Fibroblast of lung (primary cell): ENCODE data around the gene ZNF140.

Source experiments
- EZH2 ChIP-seq: IDR thresholded peaks from 2 replicates; pipeline ENCODE4 v1.5.1; 2012; ENCODE audit warnings: low read length, control low read depth, mild to moderate bottlenecking; ENCODE audit errors: missing control alignments
- TF ChIP-seq, protein P1 (sequence below), 2 donors: IDR thresholded peaks in 1 of 2; conservative IDR thresholded peaks in 1 of 2; 1 replicate in 1 of 2; 2 replicates in 1 of 2; pipeline ENCODE4 v1.5.1; 2011 to 2012; ENCODE audit warnings: low read length in 2 of 2, control low read depth in 1 of 2, inconsistent platforms in 1 of 2, low read depth in 1 of 2, mild to moderate bottlenecking in 1 of 2

DNA sequence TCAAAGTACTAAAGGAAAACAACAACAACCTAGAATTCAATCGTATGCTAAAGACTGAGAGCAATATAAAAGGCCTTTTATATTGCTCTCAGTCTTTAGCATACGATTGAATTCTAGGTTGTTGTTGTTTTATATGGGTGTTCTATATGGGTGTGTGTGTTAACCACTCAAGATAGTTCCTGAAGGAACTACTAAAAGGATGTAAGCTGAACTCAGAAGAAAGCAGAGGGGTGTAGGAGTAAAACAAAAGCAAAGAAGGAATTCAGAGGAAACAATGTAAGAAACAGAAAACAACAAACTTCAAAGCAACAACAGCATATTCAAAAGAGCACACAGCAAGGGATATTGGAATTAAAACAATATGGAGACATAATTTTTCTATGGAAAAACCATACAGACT is 44.0 kb downstream of the ZNF140 start:
- TF ChIP-seq, protein P1, sequence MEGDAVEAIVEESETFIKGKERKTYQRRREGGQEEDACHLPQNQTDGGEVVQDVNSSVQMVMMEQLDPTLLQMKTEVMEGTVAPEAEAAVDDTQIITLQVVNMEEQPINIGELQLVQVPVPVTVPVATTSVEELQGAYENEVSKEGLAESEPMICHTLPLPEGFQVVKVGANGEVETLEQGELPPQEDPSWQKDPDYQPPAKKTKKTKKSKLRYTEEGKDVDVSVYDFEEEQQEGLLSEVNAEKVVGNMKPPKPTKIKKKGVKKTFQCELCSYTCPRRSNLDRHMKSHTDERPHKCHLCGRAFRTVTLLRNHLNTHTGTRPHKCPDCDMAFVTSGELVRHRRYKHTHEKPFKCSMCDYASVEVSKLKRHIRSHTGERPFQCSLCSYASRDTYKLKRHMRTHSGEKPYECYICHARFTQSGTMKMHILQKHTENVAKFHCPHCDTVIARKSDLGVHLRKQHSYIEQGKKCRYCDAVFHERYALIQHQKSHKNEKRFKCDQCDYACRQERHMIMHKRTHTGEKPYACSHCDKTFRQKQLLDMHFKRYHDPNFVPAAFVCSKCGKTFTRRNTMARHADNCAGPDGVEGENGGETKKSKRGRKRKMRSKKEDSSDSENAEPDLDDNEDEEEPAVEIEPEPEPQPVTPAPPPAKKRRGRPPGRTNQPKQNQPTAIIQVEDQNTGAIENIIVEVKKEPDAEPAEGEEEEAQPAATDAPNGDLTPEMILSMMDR (conservative IDR thresholded peaks at IDR 0.05 in 1 of 2, IDR thresholded peaks at IDR 0.05 in 1 of 2; ENCODE audit: low read depth in 1 of 2, low read length in 2 of 2): no peak
- TF ChIP-seq EZH2: no peak
